GM18499 (cell line): ENCODE results near the gene DUS2.

Experiments
- ATAC-seq: cut with Tn5 transposase; IDR thresholded peaks from one replicate; pipeline ENCODE4 v1.9.1; 2021; ENCODE audit warnings: moderate number of reproducible peaks; ENCODE audit not compliant: insufficient read depth, unreplicated experiment

The DUS2 gene

GRCh38 chr16:68074850-68075555 lies 51.9 kb downstream of the DUS2 start:
- ATAC-seq, result peak; percentile 57

- no peak for ATAC-seq
Observed at GRCh38 chr16:68075980-68076379, 52.9 kb downstream of the DUS2 start.

- no peak for ATAC-seq
Observed at GRCh38 chr16:68076560-68076959, 53.5 kb downstream of the DUS2 start.

GRCh38 chr16:68077866-68078700 lies 55.0 kb downstream of the DUS2 start:
- ATAC-seq, result no peak

DNA sequence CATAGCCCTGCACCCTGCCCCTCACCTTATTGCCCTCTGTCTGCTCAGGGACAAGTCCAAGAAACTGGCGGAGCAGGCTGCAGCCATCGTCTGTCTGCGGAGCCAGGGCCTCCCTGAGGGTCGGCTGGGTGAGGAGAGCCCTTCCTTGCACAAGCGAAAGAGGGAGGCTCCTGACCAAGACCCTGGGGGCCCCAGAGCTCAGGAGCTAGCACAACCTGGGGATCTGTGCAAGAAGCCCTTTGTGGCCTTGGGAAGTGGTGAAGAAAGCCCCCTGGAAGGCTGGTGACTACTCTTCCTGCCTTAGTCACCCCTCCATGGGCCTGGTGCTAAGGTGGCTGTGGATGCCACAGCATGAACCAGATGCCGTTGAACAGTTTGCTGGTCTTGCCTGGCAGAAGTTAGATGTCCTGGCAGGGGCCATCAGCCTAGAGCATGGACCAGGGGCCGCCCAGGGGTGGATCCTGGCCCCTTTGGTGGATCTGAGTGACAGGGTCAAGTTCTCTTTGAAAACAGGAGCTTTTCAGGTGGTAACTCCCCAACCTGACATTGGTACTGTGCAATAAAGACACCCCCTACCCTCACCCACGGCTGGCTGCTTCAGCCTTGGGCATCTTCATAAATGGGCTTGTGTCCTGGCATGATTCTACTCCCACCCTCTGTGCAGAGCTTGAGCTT lies 55.8 kb downstream of the DUS2 start:
- no peak for ATAC-seq

DNA sequence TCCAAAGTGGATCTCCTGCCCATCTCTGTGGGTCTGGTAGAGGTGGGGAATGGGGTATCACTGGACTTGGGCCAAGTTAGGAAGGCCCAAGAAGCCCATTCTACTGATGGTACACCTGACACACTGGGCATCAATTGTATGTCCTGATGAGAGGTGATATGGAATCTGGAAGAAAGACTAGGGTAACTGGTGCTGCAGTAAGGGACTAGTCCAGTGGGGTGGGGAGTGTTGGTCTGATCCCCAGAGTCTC lies 56.2 kb downstream of the DUS2 start:
- no peak for ATAC-seq

GRCh38 chr16:68079626-68080344 lies 56.7 kb downstream of the DUS2 start:
- no peak for ATAC-seq

DNA sequence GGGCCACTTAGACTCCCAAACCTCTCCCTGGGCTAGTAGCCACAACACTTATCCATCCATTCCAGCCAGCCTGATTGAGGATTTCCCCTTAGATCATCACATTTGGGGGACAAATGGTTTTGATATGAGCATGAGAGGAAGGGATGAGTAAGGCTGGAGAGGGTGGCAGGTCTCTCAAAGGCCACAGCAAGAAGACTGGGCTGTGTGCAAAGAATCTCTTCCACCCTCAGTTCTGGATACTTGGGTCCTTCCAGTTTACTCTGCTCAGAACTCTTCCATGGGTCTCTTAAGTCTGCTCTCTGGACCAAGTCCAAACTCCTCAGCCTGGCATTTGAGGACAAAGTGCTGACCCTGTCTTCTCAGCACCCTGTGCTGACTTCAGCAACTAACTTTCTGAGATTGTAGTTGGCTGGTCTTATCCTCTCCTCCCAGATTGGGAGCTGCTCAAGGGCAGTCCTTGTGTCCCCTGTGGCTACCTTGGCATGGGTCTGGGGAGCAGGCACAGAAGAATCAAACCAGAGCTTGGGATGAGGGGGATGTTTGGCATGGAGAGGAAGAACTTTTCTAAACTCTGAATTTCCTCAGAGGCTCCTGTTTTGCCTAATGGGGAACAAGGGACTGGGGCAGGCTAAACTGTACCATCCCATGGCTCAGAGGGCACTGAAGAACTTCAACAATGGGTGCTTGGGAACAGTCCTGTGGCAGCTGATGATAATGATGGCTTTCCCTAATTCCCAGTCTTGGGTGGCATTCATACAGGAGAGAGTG lies 59.0 kb downstream of the DUS2 start:
- ATAC-seq, result no peak

DNA sequence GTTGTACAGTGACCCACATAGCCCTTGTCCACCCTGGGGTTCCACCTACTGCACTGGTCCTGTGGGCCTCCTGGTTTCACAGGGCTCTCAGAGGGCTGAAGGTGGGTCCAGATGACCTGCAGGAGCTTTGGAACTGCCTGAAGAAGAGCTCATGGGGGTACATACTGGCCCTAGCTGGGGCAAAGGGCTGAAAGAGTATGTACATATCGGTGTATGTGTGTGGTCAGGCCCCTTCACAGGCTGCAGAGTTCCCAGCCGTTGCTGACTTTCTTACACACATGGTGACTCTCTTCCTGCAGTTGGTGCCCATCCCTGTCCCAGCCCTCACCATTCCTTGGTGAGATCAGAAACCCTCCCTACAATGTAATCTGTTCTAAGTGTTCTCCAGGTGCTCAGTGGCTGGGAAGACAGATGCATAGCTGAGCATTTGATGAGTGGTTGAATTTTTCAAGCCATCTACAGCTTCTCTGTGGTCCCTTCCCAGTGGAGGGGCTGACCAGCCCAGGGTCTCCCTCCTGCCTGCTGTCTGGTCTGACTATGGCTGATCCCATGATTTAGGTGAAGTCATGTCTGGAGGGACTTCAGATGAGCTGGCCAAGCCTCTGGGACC lies 59.6 kb downstream of the DUS2 start:
- ATAC-seq, result no peak

GRCh38 chr16:68083239-68083781 lies 60.2 kb downstream of the DUS2 start:
- no peak for ATAC-seq

DNA sequence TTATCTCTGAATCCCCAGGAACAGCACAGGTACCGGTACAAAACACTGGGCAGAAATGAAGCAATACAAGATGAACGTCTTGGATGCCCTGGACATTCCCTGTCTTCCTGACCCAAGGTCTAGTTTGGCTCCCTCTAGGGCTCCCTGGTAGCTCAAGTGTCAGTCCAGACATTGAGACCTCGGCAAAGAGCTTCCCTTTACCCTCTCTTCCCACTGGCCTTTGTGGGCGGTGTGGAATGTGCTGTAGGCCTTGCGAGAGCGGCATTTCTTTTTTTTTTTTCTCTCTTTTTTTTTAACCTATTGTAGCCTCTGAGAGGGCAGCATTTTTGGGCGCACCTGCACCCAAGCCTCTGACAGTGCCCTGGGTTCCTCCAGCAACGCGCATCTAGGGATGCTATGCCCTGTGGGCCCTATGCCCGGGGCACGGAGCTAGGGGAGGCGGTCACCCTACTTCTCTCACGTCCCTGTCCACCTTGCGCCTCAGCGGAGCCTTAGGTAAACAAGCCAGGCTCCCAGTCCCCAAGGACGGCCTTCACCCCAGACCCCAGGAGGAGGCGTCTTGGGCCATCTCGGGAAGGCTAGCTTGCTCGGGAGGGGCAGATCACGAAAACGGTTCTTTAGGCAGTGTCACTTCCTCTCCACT lies 60.9 kb downstream of the DUS2 start:
- no peak for ATAC-seq

DNA sequence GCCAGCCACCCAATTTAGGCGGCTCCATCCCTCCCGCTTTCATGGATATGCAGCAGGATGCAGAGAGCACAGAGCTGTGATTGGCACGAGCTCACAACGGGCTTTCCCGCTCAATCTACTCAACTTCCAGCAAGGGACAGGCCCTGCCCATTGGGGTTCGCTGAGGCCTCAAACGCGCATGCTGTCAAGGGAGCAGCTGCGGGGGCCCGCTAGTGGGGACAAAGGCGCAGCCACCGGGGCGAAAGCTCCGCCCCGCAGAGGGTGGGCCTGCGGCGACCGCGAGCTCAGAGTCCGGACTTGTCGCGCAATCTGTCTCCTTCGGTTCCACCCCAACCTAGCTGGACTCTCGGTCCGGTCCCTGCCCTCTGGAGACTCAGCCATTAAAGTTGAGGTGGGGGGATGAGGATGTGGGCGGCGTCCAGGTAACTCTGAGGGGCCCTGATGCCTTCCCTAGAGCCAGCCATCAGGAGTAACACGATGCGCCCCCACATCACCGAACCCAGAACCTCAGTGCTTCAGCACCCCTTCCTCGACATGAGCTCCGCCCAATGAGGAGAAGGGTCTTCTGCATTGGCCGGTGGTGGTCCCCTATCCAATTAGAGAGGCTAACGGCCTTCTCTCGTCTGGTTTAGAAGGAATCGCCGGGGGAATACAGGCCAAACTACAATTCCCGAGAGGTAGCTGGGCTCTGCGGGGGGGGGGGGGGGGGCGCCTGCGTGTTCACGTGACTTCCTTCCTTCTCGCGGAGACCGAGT lies 61.6 kb downstream of the DUS2 start:
- ATAC-seq, result peak; percentile 40

DNA sequence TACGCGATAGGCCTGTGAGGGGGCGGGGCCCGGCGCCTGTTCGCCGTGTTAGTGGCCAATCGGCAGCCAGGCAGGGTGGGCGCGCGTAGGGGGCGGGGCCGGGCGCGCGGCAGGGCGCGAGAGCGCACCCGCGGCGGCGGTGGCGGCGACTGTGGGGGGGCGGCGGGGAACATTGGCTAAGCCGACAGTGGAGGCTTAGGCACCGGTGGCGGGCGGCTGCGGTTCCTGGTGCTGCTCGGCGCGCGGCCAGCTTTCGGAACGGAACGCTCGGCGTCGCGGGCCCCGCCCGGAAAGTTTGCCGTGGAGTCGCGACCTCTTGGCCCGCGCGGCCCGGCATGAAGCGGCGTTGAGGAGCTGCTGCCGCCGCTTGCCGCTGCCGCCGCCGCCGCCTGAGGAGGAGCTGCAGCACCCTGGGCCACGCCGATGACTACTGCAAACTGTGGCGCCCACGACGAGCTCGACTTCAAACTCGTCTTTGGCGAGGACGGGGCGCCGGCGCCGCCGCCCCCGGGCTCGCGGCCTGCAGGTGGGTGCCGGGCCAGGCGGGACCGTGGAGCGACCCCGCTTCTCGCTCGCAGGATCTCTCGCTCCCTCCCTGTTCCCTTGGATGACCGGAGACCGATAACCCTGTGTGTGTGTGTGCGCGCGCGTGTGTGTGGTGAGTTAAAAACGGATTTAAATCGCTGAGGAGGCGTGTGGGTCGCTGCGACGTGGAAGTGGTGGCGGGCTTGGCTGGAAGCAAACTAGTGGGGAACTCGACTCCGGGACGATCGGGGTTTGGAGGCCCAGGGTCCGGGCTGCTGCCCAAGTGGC lies 62.4 kb downstream of the DUS2 start, which contains the start of gene NFATC3:
Gene NFATC3 (plus strand): TSS at position 112 of the 813 bp plus-strand sequence. CDS start 312 bp downstream, at position 424.
- ATAC-seq, result peak; percentile 24

DNA sequence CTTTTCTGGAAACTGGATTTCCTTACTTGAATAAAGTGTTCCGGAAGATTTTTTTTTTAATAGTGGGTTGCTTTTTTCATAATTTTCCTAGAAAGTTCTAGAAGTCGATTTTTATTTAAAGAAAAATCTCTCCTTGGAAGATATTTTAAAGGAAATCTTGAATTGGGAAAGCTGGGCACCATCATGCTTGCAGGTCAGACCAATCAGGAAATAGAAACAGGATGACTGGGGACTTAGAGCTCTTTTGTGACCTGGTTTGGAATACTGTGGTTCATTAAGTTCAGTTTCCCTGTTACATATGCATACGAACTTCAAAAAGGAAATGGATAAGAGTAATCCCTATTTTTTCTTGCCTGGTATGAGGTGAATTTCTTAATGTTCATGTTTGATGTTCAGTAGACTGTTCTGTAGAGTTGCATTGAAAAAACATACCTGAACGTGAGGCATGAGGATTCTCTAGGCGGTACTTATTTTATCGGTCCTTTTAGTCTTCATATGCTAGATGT lies 63.3 kb downstream of the DUS2 start:
- ATAC-seq, result no peak

DNA sequence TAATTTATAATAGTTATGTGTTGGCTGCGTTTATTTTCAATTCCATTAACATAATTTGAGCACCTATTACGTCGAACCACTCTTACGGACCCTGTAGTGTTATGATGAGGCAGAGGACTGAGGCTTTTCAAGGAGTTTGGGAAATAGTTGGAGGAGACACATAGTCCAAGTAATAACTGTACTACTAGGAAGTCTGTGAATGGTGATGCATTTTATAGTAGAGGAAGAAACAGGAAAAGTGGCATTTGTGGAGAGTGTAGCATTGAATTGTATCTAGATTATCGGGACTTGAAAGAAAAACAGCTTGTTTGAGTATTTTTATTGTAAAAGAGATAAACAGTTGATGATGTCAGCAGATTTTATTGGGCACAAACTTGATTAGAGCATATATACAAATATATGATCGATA lies 63.8 kb downstream of the DUS2 start:
- ATAC-seq, result no peak

DNA sequence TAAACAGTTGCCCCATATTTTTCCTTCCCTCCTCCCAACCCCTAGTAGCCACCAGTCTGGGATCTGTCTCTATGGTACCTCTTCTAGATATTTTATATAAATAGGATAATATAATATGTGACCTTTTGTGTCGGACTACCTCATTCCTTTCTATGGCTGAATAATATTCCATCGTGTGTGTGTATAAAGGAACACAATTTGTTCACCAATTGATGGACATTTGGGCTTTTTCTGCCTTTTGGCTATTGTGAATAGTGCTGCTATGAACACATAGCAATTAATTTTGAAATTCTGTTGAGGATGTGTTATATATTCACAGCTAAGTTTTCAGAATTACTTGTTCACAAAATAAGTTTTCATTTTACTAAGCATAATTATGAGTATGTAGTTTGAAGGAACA lies 64.6 kb downstream of the DUS2 start:
- no peak for ATAC-seq
